Natural killer cell treated with Interleukin-12 subunit alpha and Interleukin-12 subunit beta and Interleukin-15 and Interleukin-18, amount 100 ng/mL, for 72 hours (primary cell): Measurements from ENCODE around the gene MEGF11. TPM values are rescaled to one million over a fixed set of nuclear protein-coding genes. Genes with fewer than 3 reads are reported as not detected.
"Not testable (repeated sequence)": the region's sequence is repeated elsewhere in the genome, so short reads cannot be mapped to it uniquely, and the experiment has no call there.

Experiments
- ATAC-seq, 2 donors: fragments of 150-1000 bp; cut with Tn5 transposase in 1 of 2; sonication (Bioruptor Pico), chemical (Tn5 transposase) in 1 of 2; 2 replicates each; pipeline ENCODE4 v1.10.0; 2021
- DNase-seq: peaks from one replicate; pipeline ENCODE4 v3.0.0; 2022; ENCODE audit warnings: low spot score
- H3K27ac Mint-ChIP-seq, 2 donors: 1 replicate in 1 of 2; 2 replicates in 1 of 2; pipeline ENCODE4 v1.8.0; 2022; ENCODE audit warnings: mixed read lengths in 2 of 2, mild to moderate bottlenecking in 1 of 2, moderate library complexity in 1 of 2
- H3K27me3 Mint-ChIP-seq, 2 donors: 1 replicate in 1 of 2; 2 replicates in 1 of 2; pipeline ENCODE4 v1.8.0; 2022; ENCODE audit warnings: mixed read lengths in 2 of 2
- H3K36me3 Mint-ChIP-seq: one replicate; pipeline ENCODE4 v1.8.0; 2022; ENCODE audit warnings: mixed read lengths
- H3K4me1 Mint-ChIP-seq, 2 donors: 1 replicate in 1 of 2; 2 replicates in 1 of 2; pipeline ENCODE4 v1.8.0; 2022; ENCODE audit warnings: low read depth in 2 of 2, mixed read lengths in 2 of 2, mild to moderate bottlenecking in 1 of 2
- H3K4me3 Mint-ChIP-seq: one replicate; pipeline ENCODE4 v1.8.0; 2022; ENCODE audit warnings: mixed read lengths
- H3K9me3 Mint-ChIP-seq: 2 replicates; pipeline ENCODE4 v1.8.0; 2022; ENCODE audit warnings: mixed read lengths
- total RNA-seq, 2 donors: library from RNA; stranded (reverse); gene quantifications; one replicate each; pipeline ENCODE4 v1.2.3, GENCODE V29; 2022

MEGF11 gene
- total RNA-seq, 2 donors from 2014 or later: not detected

GRCh38 chr15:65979316-65979715 is 274.2 kb downstream of the MEGF11 start:
- peaks cover 8 to 10% of the 10 kb centered on the region in 2 donors for H3K4me1 Mint-ChIP-seq
- no peak for ATAC-seq
- DNase-seq: no peak
- no peaks in the 10 kb centered on the region for H3K9me3 Mint-ChIP-seq
- H3K27me3 Mint-ChIP-seq: peaks cover 27 to 34% of the 10 kb centered on the region in 2 donors
- H3K4me3 Mint-ChIP-seq: no peak overlapping the region
- no peaks in the 10 kb centered on the region for H3K36me3 Mint-ChIP-seq
- H3K27ac Mint-ChIP-seq: no peak overlapping the region

DNA sequence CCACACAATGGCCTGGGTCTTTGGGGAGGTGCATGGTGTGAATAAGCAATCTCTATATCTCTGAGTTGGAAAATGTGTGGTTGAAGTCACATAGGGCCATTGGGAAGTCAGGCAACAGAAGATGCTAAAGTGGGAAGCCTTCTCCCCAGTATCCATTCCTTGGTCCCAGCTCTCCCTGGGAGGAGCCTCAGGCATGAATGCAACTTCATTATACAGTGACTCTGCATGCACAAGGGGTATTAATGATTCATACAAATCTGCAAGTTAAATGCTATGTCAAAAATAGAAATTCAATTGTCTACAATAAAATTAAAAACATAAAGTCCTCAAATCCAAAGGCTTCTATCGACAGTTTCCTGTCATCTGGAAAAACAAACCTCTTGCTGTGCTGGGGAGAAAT is 275.4 kb downstream of the MEGF11 start:
- Mint-ChIP-seq H3K4me3 (no peak overlapping the region), H3K9me3 (no peaks in the 10 kb centered on the region), H3K4me1 (peaks cover 7 to 10% of the 10 kb centered on the region in 2 donors), H3K27me3 (peaks cover 23 to 35% of the 10 kb centered on the region in 2 donors), H3K36me3 (no peaks in the 10 kb centered on the region), H3K27ac (no peak overlapping the region)
- DNase-seq (no peak), ATAC-seq (no peak)

DNA sequence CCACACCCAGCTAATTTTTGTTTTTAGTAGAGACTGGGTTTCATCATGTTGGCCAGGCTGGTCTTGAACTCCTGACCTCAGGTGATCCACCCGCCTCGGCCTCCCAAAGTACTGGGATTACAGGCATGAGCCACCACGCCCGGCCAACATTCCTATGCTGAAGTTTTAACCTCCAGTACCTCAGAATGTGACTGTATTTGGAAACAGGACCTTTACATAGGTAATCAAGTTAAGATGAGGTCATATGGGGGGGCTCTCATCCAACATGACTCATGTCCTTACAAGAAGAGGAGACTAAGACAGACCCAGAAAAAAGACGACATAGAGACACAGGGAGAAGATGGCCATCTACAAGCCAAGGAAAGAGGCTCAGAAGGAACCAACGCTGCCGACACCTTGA is 277.4 kb downstream of the MEGF11 start:
- DNase-seq, ATAC-seq, H3K4me3 Mint-ChIP-seq, H3K4me1 Mint-ChIP-seq, H3K36me3 Mint-ChIP-seq, H3K27ac Mint-ChIP-seq, H3K9me3 Mint-ChIP-seq: not testable (repeated sequence)
- peaks cover 21 to 40% of the 10 kb centered on the region in 2 donors for H3K27me3 Mint-ChIP-seq

- H3K9me3 Mint-ChIP-seq: no peaks in the 10 kb centered on the region
- no peaks in the 10 kb centered on the region for H3K4me1 Mint-ChIP-seq
- H3K27me3 Mint-ChIP-seq: peaks cover 34 to 63% of the 10 kb centered on the region in 2 donors
- ATAC-seq (no peak), DNase-seq (no peak)
- H3K4me3 Mint-ChIP-seq: no peak overlapping the region
- H3K27ac Mint-ChIP-seq: no peak overlapping the region
- H3K36me3 Mint-ChIP-seq: no peaks in the 10 kb centered on the region
These were observed 281.9 kb downstream of the MEGF11 start for GRCh38 chr15:65971741-65971995.

GRCh38 chr15:65970937-65971740 is 282.4 kb downstream of the MEGF11 start:
- H3K4me1 Mint-ChIP-seq: no peaks in the 10 kb centered on the region
- H3K27me3 Mint-ChIP-seq: peaks cover 34 to 63% of the 10 kb centered on the region in 2 donors
- H3K27ac Mint-ChIP-seq: no peak overlapping the region
- ATAC-seq (no peak), DNase-seq (no peak)
- no peaks in the 10 kb centered on the region for H3K9me3 Mint-ChIP-seq
- H3K4me3 Mint-ChIP-seq: no peak overlapping the region
- no peaks in the 10 kb centered on the region for H3K36me3 Mint-ChIP-seq

DNA sequence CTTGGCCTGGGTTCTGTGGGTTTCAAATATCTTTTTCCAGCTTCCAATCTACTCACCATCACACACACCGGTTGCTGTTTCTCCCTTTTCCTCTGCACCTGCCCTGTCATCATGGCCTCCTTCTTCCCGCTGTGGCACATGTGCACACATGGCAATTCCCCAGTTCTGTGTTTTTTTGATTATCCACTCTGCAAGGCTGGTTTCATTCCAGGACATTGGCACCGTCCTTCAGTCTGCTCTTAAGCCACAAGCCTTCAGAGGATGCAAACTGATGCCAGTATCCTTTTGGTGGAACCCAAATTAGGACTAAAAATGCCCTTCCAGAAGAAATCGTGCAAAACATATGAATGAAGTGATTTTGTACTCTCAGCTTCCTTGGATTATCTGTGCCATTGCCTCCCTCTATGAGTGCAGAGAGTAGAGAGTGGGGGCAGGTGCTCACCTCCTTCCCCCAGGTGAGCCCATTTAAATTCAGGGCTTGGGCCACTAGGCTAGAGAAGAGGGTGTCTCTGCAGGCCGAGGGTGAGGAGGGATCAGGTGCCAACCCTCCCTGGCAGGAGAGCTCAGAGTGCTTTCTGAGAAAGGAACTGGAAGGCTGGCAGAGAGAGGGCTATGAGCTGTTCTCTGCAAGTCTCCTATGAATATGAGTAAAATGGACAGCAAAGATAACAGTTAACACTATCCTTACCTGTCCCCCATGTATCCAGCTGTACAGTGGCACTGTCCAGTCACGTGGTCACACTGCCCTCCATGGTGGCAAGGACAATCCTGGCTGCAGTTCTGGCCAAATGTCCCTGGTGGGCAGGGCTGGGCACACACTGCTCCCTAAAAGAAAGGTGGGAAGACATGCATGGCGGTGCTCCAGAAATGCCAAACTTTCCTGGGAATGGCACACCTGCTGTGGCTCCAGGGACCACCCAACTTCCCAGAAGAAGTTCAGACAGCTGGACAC is 283.4 kb downstream of the MEGF11 start:
- Mint-ChIP-seq H3K9me3 (no peaks in the 10 kb centered on the region), H3K4me1 (no peaks in the 10 kb centered on the region), H3K4me3 (no peak overlapping the region), H3K27me3 (peaks cover 29 to 57% of the 10 kb centered on the region in 2 donors), H3K36me3 (no peaks in the 10 kb centered on the region), H3K27ac (no peak overlapping the region)
- DNase-seq (no peak), ATAC-seq (no peak)

DNA sequence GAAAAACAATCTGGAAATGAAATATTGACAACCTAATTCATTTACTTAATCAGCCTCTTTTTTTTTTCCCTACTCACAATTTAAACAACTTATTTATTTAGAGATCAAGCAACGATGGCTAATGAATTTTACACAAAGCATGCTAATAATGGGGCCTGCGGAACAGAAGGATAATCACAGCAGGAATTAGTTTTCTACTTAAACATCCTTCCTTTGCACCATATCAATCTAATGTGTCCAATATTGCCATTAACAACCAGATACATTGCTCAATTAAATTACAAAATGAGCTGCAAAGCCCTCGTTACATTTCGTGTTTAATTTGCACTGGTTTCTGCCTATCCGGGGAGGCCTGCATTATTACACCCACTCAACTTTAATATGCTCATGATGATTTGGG is 285.0 kb downstream of the MEGF11 start:
- H3K27me3 Mint-ChIP-seq: peaks cover 24 to 52% of the 10 kb centered on the region in 2 donors
- H3K4me1 Mint-ChIP-seq: no peaks in the 10 kb centered on the region
- ATAC-seq (no peak), DNase-seq (no peak)
- H3K36me3 Mint-ChIP-seq: no peaks in the 10 kb centered on the region
- H3K9me3 Mint-ChIP-seq: no peaks in the 10 kb centered on the region
- H3K27ac Mint-ChIP-seq: no peak overlapping the region
- no peak overlapping the region for H3K4me3 Mint-ChIP-seq

DNA sequence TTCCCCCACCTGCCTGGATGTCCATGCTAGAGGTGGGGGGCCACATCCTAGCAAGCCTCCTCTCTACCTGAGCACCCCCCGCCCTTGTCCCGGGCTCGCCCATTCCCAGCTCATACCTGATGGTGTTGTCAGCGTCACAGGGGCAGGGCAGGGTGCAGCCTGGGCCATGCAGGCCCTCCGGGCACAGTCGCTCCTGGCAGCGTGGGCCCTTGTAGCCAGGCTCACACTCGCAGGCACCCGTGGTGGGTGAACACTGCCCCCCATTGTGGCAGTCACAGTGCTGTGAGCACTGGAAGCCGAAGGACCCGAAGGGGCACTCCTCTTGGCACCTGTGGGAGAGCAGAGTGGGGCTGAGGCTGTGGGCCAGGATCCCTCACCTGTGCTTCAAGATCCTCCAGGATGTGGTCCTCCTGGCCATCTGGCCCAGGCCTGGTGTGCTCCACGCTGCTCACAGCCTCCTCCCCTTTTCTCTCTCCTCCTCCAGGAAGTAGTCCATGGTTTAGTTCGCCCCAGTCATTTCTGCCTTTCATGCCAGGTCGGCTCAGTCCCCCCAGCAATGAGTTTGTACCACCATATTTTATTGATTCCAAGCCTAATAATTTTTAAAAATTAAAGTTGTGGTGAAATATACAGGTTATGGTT is 288.6 kb downstream of the MEGF11 start:
- Mint-ChIP-seq H3K4me3 (no peak overlapping the region), H3K27me3 (peaks cover 25 to 50% of the 10 kb centered on the region in 2 donors), H3K27ac (no peak overlapping the region), H3K36me3 (no peaks in the 10 kb centered on the region), H3K9me3 (no peaks in the 10 kb centered on the region), H3K4me1 (no peaks in the 10 kb centered on the region)
- DNase-seq: no peak
- peak; percentile 31 to 39 for ATAC-seq

- no peak for DNase-seq
- Mint-ChIP-seq H3K4me3 (no peak overlapping the region), H3K9me3 (no peaks in the 10 kb centered on the region), H3K27me3 (peaks cover 23 to 50% of the 10 kb centered on the region in 2 donors), H3K27ac (no peak overlapping the region), H3K4me1 (no peaks in the 10 kb centered on the region), H3K36me3 (no peaks in the 10 kb centered on the region)
- peak in 1 of 2 donors; percentile 28 for ATAC-seq
These were observed 289.6 kb downstream of the MEGF11 start for GRCh38 chr15:65963911-65964482.

DNA sequence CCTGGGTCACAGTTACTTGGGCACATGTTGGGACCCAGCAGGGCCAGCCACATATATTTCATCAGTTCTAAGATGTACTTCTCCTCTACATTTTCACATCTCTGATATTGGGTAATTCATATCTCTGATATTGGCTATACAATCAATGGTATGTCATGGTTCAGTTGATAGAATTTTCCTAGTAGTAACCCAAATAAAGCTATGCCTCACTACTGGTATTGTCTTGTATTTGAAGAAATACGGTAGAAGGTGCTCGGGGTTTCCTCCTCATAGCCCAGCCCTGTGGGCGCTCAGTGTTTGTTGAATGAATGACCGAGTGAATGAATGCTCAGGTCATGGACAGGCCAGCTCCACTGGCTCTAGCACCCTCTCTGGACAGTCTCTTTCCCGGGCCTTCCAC is 290.2 kb downstream of the MEGF11 start:
- Mint-ChIP-seq H3K4me3 (no peak overlapping the region), H3K27me3 (peaks cover 27 to 52% of the 10 kb centered on the region in 2 donors), H3K9me3 (no peaks in the 10 kb centered on the region), H3K27ac (no peak overlapping the region), H3K36me3 (no peaks in the 10 kb centered on the region), H3K4me1 (no peaks in the 10 kb centered on the region)
- no peak for ATAC-seq
- DNase-seq: no peak

GRCh38 chr15:65962187-65962586 is 291.4 kb downstream of the MEGF11 start:
- H3K4me3 Mint-ChIP-seq: no peak overlapping the region
- no peaks in the 10 kb centered on the region for H3K36me3 Mint-ChIP-seq
- H3K4me1 Mint-ChIP-seq: no peaks in the 10 kb centered on the region
- no peak overlapping the region for H3K27ac Mint-ChIP-seq
- DNase-seq (no peak), ATAC-seq (no peak)
- H3K27me3 Mint-ChIP-seq: peaks cover 21 to 41% of the 10 kb centered on the region in 2 donors
- no peaks in the 10 kb centered on the region for H3K9me3 Mint-ChIP-seq

DNA sequence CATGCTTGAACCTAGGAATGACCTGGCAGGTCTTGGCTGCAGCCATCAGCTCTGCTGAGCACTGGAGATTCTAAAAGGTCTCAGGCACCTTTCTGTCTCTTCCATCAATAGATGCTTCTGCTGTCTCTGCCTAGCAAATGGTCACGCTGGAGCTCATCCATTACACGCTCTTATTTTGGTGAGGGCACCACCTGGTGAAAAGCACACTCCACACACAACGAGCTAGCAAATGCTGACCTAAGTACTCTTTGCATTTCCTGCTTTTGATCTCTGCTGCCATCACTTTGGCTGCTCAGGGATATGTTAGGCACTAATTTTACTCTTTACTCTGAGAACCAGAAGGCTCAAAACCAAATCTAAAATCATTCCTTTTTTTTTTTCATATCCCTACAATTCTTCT is 293.0 kb downstream of the MEGF11 start:
- DNase-seq (no peak), ATAC-seq (no peak)
- Mint-ChIP-seq H3K4me1 (no peaks in the 10 kb centered on the region), H3K9me3 (no peaks in the 10 kb centered on the region), H3K4me3 (no peak overlapping the region), H3K27me3 (peaks cover 20 to 38% of the 10 kb centered on the region in 2 donors), H3K36me3 (no peaks in the 10 kb centered on the region), H3K27ac (no peak overlapping the region)

DNA sequence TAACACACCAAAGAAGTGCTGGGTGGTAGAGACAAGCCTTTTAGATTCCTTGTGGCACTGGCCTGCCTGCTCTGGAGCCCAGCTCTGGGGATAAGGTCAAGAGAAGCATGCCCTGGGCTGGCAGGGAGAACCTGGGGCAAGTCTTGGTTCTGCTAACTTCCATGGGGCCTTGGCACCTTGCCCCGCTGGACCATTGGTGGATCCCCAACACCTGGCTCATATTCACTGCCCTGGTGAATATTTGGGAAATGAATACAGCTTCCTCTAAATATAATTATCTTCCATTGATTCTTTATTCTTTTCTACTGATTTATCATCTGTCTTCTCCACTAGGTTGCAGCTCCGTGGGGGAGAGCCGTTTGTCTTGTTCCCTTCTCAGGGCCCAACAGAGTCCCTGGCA is 294.7 kb downstream of the MEGF11 start:
- no peaks in the 10 kb centered on the region for H3K36me3 Mint-ChIP-seq
- H3K4me3 Mint-ChIP-seq: no peak overlapping the region
- H3K9me3 Mint-ChIP-seq: no peaks in the 10 kb centered on the region
- H3K27me3 Mint-ChIP-seq: peaks cover 20 to 44% of the 10 kb centered on the region in 2 donors
- no peak for ATAC-seq
- no peak for DNase-seq
- no peak overlapping the region for H3K27ac Mint-ChIP-seq
- no peaks in the 10 kb centered on the region for H3K4me1 Mint-ChIP-seq
